NCI-H2081 (cell line): ENCODE measurements around the gene TMBIM1.

ENCODE experiments used
- DNase-seq, 2 experiments: peaks; one replicate each; lab custom pipeline; 2025; lab: John Stamatoyannopoulos, UW

TMBIM1 gene

GRCh38 chr2:218272531-218273212 is 19.6 kb downstream of the TMBIM1 start:
- DNase-seq = peak; percentile 72 to 78

GRCh38 chr2:218271865-218272530 is 20.3 kb downstream of the TMBIM1 start:
- DNase-seq = no peak

- DNase-seq = no peak
Measured at GRCh38 chr2:218271487-218271797, 20.9 kb downstream of the TMBIM1 start.

- no peak for DNase-seq
Measured at GRCh38 chr2:218270721-218271486, 21.4 kb downstream of the TMBIM1 start.

GRCh38 chr2:218269900-218270720 is 22.2 kb downstream of the TMBIM1 start, which contains the start of the genes AAMP and PNKD:
TSS of gene AAMP (minus strand) at chr2:218270137. CDS start at chr2:218270086, 51 bp downstream.
TSS of gene PNKD (plus strand) at chr2:218270519. CDS start at chr2:218270536, 17 bp downstream.
- DNase-seq = peak; percentile 99

GRCh38 chr2:218267259-218267658 is 25.0 kb downstream of the TMBIM1 start:
- no peak for DNase-seq

GRCh38 chr2:218266316-218266979 is 25.9 kb downstream of the TMBIM1 start:
- DNase-seq = no peak

- DNase-seq = no peak
Measured at GRCh38 chr2:218265626-218266025, 26.7 kb downstream of the TMBIM1 start.

- no peak for DNase-seq
Measured at GRCh38 chr2:218264773-218265561, 27.3 kb downstream of the TMBIM1 start.

GRCh38 chr2:218263817-218264641 is 28.3 kb downstream of the TMBIM1 start:
- no peak for DNase-seq

- DNase-seq = no peak
Measured at GRCh38 chr2:218262631-218263586, 29.4 kb downstream of the TMBIM1 start.

- no peak for DNase-seq
Measured at GRCh38 chr2:218262237-218262600, 30.1 kb downstream of the TMBIM1 start.

- no peak for DNase-seq
Measured at GRCh38 chr2:218261423-218262236, 30.7 kb downstream of the TMBIM1 start.

- DNase-seq = no peak
Measured at GRCh38 chr2:218260742-218261422, 31.4 kb downstream of the TMBIM1 start, which contains the start of gene GPBAR1. TSS of gene GPBAR1 (plus strand) at chr2:218261015. CDS start at chr2:218262725, 1,710 bp downstream.

GRCh38 chr2:218260166-218260565 is 32.1 kb downstream of the TMBIM1 start:
- DNase-seq = no peak

- DNase-seq = no peak
Measured at GRCh38 chr2:218259099-218259961, 33.0 kb downstream of the TMBIM1 start.
